NCI-H2227 (cell line): ENCODE results near the gene NFKB2.

Experiments used
- DNase-seq: peaks from one replicate; lab custom pipeline; 2025; ENCODE audit not compliant: unreplicated experiment; lab: John Stamatoyannopoulos, UW

The NFKB2 gene

DNA sequence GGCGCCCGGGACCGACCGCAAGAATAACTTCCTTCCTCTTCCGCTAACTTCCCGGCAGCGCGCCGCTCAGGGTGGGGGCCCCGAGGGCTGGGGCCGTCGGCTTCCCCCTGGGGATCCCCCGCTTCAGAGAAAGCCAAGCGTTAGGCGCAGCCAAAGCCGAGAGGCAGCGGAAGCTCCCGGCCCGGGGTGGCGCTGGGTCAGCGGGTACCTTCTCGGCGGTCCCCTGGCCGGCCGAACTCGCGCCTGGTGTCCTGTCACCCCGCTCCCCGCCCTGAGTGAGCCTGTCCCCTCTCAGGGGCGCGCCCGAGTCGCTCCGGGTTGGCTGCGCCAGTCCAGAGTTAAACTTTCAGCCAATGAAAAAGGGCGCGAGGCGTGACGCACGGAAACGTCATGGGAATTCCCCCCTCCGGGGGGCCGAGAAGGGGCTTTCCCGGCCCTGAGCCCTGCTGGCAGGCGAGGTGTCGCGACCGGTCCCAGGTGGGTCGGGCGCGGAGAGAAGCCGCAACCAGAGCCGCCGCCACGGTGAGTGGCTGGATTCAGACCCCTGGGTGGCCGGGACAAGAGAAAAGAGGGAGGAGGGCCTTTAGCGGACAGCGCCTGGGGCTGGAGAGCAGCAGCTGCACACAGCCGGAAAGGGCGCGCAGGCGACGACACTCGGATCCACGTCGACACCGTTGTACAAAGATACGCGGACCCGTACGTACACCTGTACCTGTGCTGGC lies 1.3 kb upstream of the NFKB2 start:
- DNase-seq: peak; percentile 77

DNA sequence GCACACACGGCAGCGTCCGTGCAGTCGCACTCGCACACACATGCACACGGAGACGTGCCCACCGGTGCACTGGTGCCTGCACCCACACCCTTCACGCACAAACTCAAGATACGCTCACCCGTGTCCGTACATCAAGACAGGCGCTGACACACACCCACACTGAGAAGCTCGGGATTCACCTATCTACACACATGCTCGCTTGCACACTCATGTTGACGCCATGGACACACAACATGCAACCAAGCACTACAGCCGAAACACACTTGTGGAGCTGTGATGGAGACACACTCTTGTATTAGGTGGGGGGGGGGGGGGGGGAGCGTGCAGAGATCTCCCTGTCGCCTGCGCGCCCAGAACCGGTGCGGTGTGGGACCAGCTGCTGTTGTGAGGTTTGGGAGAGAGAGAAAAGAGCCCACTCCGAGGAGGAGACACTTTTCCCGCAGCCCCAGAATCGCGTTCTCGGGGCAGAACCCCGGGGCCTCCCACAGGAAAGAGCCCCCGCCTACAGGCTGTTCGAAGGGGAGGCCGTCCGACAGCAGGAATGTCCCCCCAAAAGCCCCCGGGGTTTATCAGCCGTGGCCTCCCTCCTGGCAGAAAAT lies 605 bp upstream of the NFKB2 start:
- DNase-seq: no peak

GRCh38 chr10:102396317-102396650 lies 779 bp downstream of the NFKB2 start:
- DNase-seq: no peak

DNA sequence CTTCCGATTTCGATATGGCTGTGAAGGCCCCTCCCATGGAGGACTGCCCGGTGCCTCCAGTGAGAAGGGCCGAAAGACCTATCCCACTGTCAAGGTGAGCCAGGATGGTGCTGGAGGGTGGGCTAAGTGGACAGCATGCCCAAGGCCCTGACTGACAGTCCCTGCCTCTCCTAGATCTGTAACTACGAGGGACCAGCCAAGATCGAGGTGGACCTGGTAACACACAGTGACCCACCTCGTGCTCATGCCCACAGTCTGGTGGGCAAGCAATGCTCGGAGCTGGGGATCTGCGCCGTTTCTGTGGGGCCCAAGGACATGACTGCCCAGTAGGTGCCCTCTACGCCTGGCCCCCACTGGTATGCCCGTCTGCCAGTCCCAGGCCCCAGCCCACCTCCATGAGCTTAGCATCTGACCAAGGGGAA lies 1.2 kb downstream of the NFKB2 start:
- no peak for DNase-seq

DNA sequence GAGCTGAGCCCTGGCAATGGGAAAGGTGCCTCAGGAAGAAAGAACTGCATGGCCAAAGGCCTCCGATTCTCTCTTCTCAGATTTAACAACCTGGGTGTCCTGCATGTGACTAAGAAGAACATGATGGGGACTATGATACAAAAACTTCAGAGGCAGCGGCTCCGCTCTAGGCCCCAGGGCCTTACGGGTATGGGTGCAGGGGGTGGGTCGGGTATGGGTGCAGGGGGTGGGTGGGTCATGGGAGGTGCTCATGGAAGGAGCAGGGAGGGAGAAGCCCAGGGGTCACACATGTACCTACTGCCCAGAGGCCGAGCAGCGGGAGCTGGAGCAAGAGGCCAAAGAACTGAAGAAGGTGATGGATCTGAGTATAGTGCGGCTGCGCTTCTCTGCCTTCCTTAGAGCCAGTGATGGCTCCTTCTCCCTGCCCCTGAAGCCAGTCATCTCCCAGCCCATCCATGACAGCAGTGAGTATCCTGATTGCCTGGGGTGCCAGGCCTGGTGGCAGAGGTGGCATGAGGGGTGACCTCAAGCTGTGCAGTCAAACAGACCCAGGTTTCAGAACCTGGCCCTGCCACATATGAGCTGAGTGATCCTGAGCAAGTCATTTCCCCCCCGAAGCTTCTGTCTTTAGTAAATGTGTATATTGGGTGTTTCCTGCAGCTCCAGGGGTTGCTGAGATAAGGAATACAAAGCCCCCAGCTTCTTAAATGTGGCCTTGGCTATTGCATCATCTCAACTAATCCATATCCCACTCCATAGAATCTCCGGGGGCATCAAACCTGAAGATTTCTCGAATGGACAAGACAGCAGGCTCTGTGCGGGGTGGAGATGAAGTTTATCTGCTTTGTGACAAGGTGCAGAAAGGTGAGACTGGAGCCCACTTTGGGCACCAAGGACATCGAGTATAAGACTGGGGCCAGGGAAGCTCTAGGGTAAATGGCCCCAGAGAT lies 2.0 kb downstream of the NFKB2 start:
- no peak for DNase-seq

DNA sequence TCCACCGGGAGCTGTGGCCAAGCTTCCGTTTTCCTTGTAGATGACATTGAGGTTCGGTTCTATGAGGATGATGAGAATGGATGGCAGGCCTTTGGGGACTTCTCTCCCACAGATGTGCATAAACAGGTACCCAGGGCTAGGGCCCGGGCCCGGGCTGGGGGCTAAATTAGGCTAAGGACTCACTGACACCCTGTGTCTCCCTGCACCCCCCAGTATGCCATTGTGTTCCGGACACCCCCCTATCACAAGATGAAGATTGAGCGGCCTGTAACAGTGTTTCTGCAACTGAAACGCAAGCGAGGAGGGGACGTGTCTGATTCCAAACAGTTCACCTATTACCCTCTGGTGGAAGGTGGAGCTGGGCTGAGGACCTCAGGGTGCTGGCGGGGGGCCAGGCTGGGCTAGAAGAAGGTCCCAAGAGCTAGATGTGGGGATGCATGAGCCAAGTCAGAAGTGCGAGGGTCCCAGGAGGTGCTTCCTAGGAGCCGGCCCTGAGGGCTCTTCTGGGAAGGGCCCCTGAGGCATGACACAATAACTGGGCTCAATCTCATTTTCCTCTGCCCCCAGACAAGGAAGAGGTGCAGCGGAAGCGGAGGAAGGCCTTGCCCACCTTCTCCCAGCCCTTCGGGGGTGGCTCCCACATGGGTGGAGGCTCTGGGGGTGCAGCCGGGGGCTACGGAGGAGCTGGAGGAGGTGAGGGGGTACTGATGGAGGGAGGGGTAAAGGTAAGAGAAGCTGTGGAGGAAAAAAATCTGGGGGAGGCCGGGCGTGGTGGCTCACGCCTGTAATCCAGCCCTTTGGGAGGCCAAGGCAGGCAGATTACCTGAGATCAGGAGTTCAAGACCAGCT lies 2.9 kb downstream of the NFKB2 start:
- no peak for DNase-seq

GRCh38 chr10:102399217-102400021 lies 3.9 kb downstream of the NFKB2 start:
- peak; percentile 89 for DNase-seq

DNA sequence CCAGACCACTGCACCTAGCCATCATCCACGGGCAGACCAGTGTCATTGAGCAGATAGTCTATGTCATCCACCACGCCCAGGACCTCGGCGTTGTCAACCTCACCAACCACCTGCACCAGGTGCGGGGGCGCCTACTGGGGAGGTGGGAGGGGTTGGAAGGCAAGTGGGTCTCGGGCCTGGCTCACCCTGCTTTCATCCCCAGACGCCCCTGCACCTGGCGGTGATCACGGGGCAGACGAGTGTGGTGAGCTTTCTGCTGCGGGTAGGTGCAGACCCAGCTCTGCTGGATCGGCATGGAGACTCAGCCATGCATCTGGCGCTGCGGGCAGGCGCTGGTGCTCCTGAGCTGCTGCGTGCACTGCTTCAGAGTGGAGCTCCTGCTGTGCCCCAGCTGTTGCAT lies 4.6 kb downstream of the NFKB2 start:
- DNase-seq: no peak

GRCh38 chr10:102400598-102401341 lies 5.3 kb downstream of the NFKB2 start:
- DNase-seq: no peak

DNA sequence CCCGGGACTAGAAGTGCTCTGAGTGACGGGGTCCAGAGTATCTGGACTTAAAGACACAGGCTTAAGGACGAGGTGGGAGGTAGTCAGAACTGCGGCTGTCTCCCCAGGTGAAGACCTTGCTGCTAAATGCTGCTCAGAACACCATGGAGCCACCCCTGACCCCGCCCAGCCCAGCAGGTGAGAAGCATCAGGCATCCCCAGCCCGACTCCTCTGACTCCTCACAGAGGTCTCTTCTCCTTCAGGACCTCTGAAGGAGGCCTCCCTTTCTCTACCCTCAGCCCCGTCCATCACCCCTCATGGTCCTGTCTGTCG lies 5.8 kb downstream of the NFKB2 start:
- no peak for DNase-seq

- no peak for DNase-seq
Observed at GRCh38 chr10:102401735-102402511, 6.4 kb downstream of the NFKB2 start.

GRCh38 chr10:102402512-102402896 lies 7.0 kb downstream of the NFKB2 start:
- no peak for DNase-seq

DNA sequence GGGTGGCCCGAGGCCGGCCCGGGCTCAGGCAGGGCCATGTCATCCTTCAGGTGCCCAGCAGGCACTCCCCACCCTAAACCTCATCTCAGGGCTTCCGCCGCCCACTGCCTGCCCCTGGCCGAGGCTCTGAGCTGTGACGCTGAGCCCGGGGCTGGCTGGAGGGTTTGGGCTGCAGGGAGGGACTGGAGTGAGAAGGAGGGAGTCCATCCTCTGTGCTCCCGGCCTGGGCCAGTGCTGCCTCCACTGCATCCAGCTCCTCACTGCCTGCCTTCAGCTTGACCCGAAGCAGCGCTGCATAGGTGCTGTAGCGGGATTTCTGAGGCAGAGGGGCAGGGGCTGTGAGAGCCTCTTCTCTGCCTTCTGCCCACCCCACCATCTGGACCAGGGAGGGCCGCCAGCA lies 7.6 kb downstream of the NFKB2 start:
- DNase-seq: no peak

- no peak for DNase-seq
Observed at GRCh38 chr10:102404361-102405107, 9.0 kb downstream of the NFKB2 start.

GRCh38 chr10:102405108-102405571 lies 9.6 kb downstream of the NFKB2 start:
- no peak for DNase-seq

DNA sequence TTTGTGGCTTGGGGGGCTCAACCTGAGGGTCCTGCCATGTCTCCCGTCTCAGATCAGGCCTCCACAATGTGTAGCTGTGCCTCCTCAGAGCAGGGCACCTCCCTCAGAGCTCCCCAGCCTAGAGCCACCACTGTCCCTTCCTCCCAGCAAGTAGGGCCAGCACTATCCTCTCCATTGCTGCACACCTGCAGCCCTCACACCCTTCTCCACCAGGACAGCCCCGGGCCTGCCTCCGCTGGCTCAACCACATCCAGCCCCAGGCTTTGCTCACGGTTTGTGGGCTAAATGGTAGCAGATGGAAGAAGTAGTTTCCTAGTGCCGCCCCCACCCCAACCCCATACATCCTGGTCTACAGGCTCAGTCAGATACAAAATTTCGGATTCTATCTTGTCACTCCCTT lies 10.1 kb downstream of the NFKB2 start:
- DNase-seq: no peak

- no peak for DNase-seq
Observed at GRCh38 chr10:102406815-102407214, 11.3 kb downstream of the NFKB2 start.
